GM21576 (cell line): Measurements from ENCODE around the gene PLCL2.

Experiments used
- ATAC-seq: cut with Tn5 transposase; IDR thresholded peaks from one replicate; pipeline ENCODE4 v1.9.1; 2021; ENCODE audit warnings: mild to moderate bottlenecking, moderate library complexity; ENCODE audit not compliant: unreplicated experiment

Gene PLCL2

GRCh38 chr3:17138246-17139039 is 253.7 kb downstream of the PLCL2 start:
- ATAC-seq: no peak
